Fibroblast of lung (primary cell): ENCODE measurements around the gene GRIK2. TPM values are rescaled to one million over a fixed set of nuclear protein-coding genes. Genes with fewer than 3 reads are reported as not detected.

Experiments
- DNase-seq, 2 donors: peaks; one replicate each; pipeline versions ENCODE4 v3.0.0 to v3.0.0-alpha.2; 2010; ENCODE audit warnings: low read depth in 2 of 2
- H2AFZ ChIP-seq: 2 replicates; pipeline ENCODE4 v1.5.1; 2012; ENCODE audit warnings: low read length, control low read depth, inconsistent platforms
- H3K27ac ChIP-seq: 2 replicates; pipeline ENCODE4 v1.5.1; 2011; ENCODE audit warnings: low read length, control low read depth; ENCODE audit not compliant: insufficient read depth
- H3K27me3 ChIP-seq: 2 replicates; pipeline ENCODE4 v1.5.1; 2011; ENCODE audit warnings: mild to moderate bottlenecking, low read length; ENCODE audit not compliant: control insufficient read depth, insufficient read depth
- H3K36me3 ChIP-seq: 2 replicates; pipeline ENCODE4 v1.5.1; 2011; ENCODE audit warnings: low read length; ENCODE audit not compliant: control insufficient read depth, insufficient read depth
- H3K4me1 ChIP-seq: 2 replicates; pipeline ENCODE4 v1.5.1; 2011; ENCODE audit warnings: low read length; ENCODE audit not compliant: control insufficient read depth, insufficient read depth; ENCODE audit errors: extremely low read depth
- H3K4me2 ChIP-seq: 2 replicates; pipeline ENCODE4 v1.5.1; 2011; ENCODE audit warnings: low read length, control low read depth; ENCODE audit not compliant: insufficient read depth; ENCODE audit errors: extremely low read depth
- H3K4me3 ChIP-seq, 4 experiments: fragments of 200-600 bp in 1 of 4; sonication (generic) in 1 of 4; replicated peaks in 1 of 4; 2 replicates each; pipeline ENCODE4 v1.5.1; 2011 to 2016; ENCODE audit warnings: low read length in 4 of 4, low read depth in 3 of 4, mild to moderate bottlenecking in 3 of 4, control low read depth in 2 of 4, inconsistent platforms in 1 of 4, mixed read lengths in 1 of 4; ENCODE audit not compliant: insufficient read depth in 1 of 4; ENCODE audit errors: control extremely low read depth in 1 of 4
- H3K79me2 ChIP-seq: 2 replicates; pipeline ENCODE4 v1.5.1; 2012; ENCODE audit warnings: mild to moderate bottlenecking, low read length, inconsistent platforms; ENCODE audit not compliant: control insufficient read depth, insufficient read depth
- H3K9ac ChIP-seq: 2 replicates; pipeline ENCODE4 v1.5.1; 2011; ENCODE audit warnings: mild to moderate bottlenecking, low read length, control low read depth; ENCODE audit not compliant: insufficient read depth
- H3K9me3 ChIP-seq: 2 replicates; pipeline ENCODE4 v1.5.1; 2012; ENCODE audit warnings: low read depth, low read length; ENCODE audit not compliant: control insufficient read depth, insufficient read depth
- H4K20me1 ChIP-seq: 2 replicates; pipeline ENCODE4 v1.5.1; 2011; ENCODE audit warnings: low read length; ENCODE audit not compliant: control insufficient read depth, insufficient read depth; ENCODE audit errors: extremely low read depth
- EZH2 ChIP-seq: IDR thresholded peaks from 2 replicates; pipeline ENCODE4 v1.5.1; 2012; ENCODE audit warnings: low read length, control low read depth, mild to moderate bottlenecking; ENCODE audit errors: missing control alignments
- polyA plus RNA-seq, 2 donors: library from polyadenylated mRNA; depleted of rRNA in 1 of 2; stranded (reverse) in 1 of 2; unstranded in 1 of 2; fragments of >200 nt; gene quantifications; 2 replicates each; pipeline ENCODE4 v1.2.1, GENCODE V29; 2011 to 2012; ENCODE audit warnings: missing spikeins in 1 of 2
- total RNA-seq: library from RNA; depleted of rRNA; stranded (reverse); fragments of >200 nt; gene quantifications from 2 replicates; pipeline ENCODE4 v1.2.1, GENCODE V29; 2014
- TF ChIP-seq, protein P1 (sequence below), 2 donors: IDR thresholded peaks in 1 of 2; conservative IDR thresholded peaks in 1 of 2; 1 replicate in 1 of 2; 2 replicates in 1 of 2; pipeline ENCODE4 v1.5.1; 2011 to 2012; ENCODE audit warnings: low read length in 2 of 2, control low read depth in 1 of 2, inconsistent platforms in 1 of 2, low read depth in 1 of 2, mild to moderate bottlenecking in 1 of 2

Gene GRIK2
- total and polyA plus RNA-seq, 2 donors (not counting 1 experiment from before 2014, with no cell fraction given): 0.33 to 0.40 TPM

DNA sequence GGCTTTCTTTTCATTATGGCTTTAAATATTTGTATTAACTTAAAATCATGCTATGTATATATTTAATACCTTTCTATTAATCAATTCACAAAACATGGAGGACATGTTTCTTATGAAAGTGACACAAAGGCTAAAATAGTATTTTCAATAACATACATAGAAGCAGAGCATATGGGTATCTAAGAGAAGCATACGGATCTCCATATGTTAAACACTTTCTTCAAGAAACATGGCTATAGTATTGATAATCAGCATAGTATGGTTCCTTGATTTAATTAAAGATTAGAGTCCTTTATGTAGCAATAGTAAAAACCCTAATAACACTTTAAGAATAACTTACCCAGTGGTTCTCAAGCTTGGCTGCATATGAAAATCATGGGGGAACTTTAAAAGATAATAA is 58.5 kb downstream of the GRIK2 start:
- TF ChIP-seq EZH2: no peak
- TF ChIP-seq, protein P1, sequence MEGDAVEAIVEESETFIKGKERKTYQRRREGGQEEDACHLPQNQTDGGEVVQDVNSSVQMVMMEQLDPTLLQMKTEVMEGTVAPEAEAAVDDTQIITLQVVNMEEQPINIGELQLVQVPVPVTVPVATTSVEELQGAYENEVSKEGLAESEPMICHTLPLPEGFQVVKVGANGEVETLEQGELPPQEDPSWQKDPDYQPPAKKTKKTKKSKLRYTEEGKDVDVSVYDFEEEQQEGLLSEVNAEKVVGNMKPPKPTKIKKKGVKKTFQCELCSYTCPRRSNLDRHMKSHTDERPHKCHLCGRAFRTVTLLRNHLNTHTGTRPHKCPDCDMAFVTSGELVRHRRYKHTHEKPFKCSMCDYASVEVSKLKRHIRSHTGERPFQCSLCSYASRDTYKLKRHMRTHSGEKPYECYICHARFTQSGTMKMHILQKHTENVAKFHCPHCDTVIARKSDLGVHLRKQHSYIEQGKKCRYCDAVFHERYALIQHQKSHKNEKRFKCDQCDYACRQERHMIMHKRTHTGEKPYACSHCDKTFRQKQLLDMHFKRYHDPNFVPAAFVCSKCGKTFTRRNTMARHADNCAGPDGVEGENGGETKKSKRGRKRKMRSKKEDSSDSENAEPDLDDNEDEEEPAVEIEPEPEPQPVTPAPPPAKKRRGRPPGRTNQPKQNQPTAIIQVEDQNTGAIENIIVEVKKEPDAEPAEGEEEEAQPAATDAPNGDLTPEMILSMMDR (conservative IDR thresholded peaks at IDR 0.05 in 1 of 2, IDR thresholded peaks at IDR 0.05 in 1 of 2; ENCODE audit: low read depth in 1 of 2, low read length in 2 of 2): no peak
- Histone ChIP-seq H3K27ac (no peak overlapping the region), H3K4me2 (no peak overlapping the region), H3K9ac (no peak overlapping the region), H3K27me3 (no peaks in the 10 kb centered on the region), H3K36me3 (no peaks in the 10 kb centered on the region), H3K9me3 (no peaks in the 10 kb centered on the region), H3K4me3 (no peak overlapping the region), H3K79me2 (no peaks in the 10 kb centered on the region), H2AFZ (no peak overlapping the region), H4K20me1 (no peaks in the 10 kb centered on the region), H3K4me1 (no peaks in the 10 kb centered on the region)
- no peak for DNase-seq

DNA sequence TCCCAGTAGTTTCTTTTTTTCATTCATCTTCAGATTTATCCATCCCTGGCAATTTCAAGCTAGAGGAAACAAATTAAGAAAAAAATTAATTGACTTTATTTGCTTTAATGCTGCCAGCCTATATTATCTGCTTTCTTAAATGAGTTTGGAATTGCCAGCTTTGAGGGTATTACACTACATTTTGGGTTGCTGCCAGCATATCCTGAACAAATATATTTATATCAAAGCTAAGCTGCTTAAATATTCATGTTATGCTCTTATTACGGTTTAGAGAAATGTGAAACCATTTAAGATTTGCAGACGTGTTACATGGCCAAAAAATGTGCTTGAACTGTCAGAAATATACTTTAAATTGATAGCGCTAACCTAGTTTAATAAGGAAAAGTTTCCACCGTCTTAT is 59.7 kb downstream of the GRIK2 start:
- TF ChIP-seq, protein P1 (conservative IDR thresholded peaks at IDR 0.05 in 1 of 2, IDR thresholded peaks at IDR 0.05 in 1 of 2; ENCODE audit: low read depth in 1 of 2, low read length in 2 of 2): no peak
- no peak for TF ChIP-seq EZH2
- H3K4me2 ChIP-seq: no peak overlapping the region
- no peaks in the 10 kb centered on the region for H3K36me3 ChIP-seq
- DNase-seq: no peak
- no peak overlapping the region for H3K9ac ChIP-seq
- no peaks in the 10 kb centered on the region for H3K27me3 ChIP-seq
- H3K79me2 ChIP-seq: no peaks in the 10 kb centered on the region
- no peak overlapping the region for H3K27ac ChIP-seq
- no peaks in the 10 kb centered on the region for H3K4me1 ChIP-seq
- no peaks in the 10 kb centered on the region for H3K9me3 ChIP-seq
- H3K4me3 ChIP-seq: no peak overlapping the region
- no peak overlapping the region for H2AFZ ChIP-seq
- no peaks in the 10 kb centered on the region for H4K20me1 ChIP-seq

DNA sequence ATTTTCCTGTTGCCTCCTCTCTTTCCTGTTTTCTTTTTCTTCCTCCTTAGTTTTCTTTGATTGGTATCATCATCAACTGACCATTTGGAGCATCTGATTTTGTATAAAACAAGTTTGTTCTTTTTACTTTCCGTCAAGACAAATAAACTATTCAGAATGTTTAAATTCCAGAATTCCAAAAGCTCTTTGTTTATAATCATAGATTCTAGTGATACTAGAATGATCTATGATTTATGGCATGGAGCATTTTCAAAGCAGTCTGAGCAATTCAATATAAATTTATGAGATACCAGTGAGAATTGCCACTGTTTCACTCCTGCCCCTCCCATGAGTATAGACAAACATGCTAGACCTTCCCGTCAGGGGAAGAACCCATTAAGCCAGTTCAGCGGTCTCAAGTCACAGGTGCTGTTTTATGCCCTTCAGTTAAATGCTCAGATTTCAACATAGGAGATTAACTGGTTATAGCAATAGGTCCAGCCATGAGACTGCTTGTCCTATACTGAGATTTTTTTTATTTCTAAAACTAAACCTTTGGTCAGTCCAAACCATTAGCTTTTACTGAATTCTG is 60.7 kb downstream of the GRIK2 start:
- H2AFZ ChIP-seq: no peak overlapping the region
- no peak for DNase-seq
- H4K20me1 ChIP-seq: no peaks in the 10 kb centered on the region
- no peak overlapping the region for H3K4me3 ChIP-seq
- H3K9ac ChIP-seq: no peak overlapping the region
- H3K4me1 ChIP-seq: no peaks in the 10 kb centered on the region
- no peaks in the 10 kb centered on the region for H3K36me3 ChIP-seq
- no peaks in the 10 kb centered on the region for H3K9me3 ChIP-seq
- no peaks in the 10 kb centered on the region for H3K79me2 ChIP-seq
- no peaks in the 10 kb centered on the region for H3K27me3 ChIP-seq
- TF ChIP-seq, protein P1 (conservative IDR thresholded peaks at IDR 0.05 in 1 of 2, IDR thresholded peaks at IDR 0.05 in 1 of 2; ENCODE audit: low read depth in 1 of 2, low read length in 2 of 2): no peak
- TF ChIP-seq EZH2: no peak
- H3K4me2 ChIP-seq: no peak overlapping the region
- H3K27ac ChIP-seq: no peak overlapping the region
